Common myeloid progenitor, CD34-positive (primary cell): Measurements from ENCODE around the gene RAB17.
"Not testable (repeated sequence)": the region's sequence is repeated elsewhere in the genome, so short reads cannot be mapped to it uniquely, and the experiment has no call there.

ENCODE experiments used
- CTCF ChIA-PET: fragments of 350-600 bp; sonication (Branson Sonifier 250); formaldehyde crosslinking; loops from one replicate; lab custom pipeline; 2021; ENCODE audit warnings: antibody characterized with exemption; lab: Charles Lee
- POLR2A ChIA-PET: fragments of 350-600 bp; sonication (Branson Sonifier 250); formaldehyde crosslinking; loops from one replicate; lab custom pipeline; 2021; ENCODE audit warnings: antibody characterized with exemption; lab: Charles Lee
- DNase-seq, 3 donors: peaks; one replicate each; pipeline versions ENCODE4 v3.0.0 to v3.0.0-alpha.2; 2013
- H3K27ac ChIP-seq, 2 experiments: 1 replicate in 1 of 2; 2 replicates in 1 of 2; pipeline ENCODE4 v1.7.0; 2013; ENCODE audit warnings: inconsistent platforms in 2 of 2, low read length in 2 of 2, mild to moderate bottlenecking in 2 of 2, low read depth in 1 of 2, moderate library complexity in 1 of 2; ENCODE audit not compliant: severe bottlenecking in 2 of 2, insufficient read depth in 1 of 2, poor library complexity in 1 of 2
- H3K27me3 ChIP-seq, 5 experiments: replicated peaks in 2 of 5; 1 replicate in 3 of 5; 2 replicates in 2 of 5; pipeline versions ENCODE4 v1.6.1 to v1.7.0; 2013; ENCODE audit warnings: low read length in 4 of 5, mild to moderate bottlenecking in 2 of 5, moderate library complexity in 2 of 5, inconsistent platforms in 1 of 5; ENCODE audit not compliant: insufficient read depth in 5 of 5, control insufficient read depth in 4 of 5
- H3K36me3 ChIP-seq, 4 experiments: 1 replicate in 2 of 4; 2 replicates in 2 of 4; pipeline versions ENCODE4 v1.6.1 to v1.7.0; 2013; ENCODE audit warnings: low read length in 3 of 4, control low read depth in 1 of 4, mild to moderate bottlenecking in 1 of 4; ENCODE audit not compliant: control insufficient read depth in 4 of 4, insufficient read depth in 4 of 4
- H3K4me1 ChIP-seq, 4 experiments: 1 replicate in 3 of 4; 2 replicates in 1 of 4; pipeline versions ENCODE4 v1.6.1 to v1.7.1; 2013; ENCODE audit warnings: low read length in 3 of 4, mild to moderate bottlenecking in 3 of 4, control low read depth in 1 of 4, inconsistent platforms in 1 of 4, moderate library complexity in 1 of 4; ENCODE audit not compliant: control insufficient read depth in 4 of 4, insufficient read depth in 4 of 4; ENCODE audit errors: control extremely low read depth in 1 of 4
- H3K4me3 ChIP-seq, 7 experiments: 1 replicate in 4 of 7; 2 replicates in 3 of 7; pipeline versions ENCODE4 v1.5.1 to v1.7.0; 2013; ENCODE audit warnings: mild to moderate bottlenecking in 7 of 7, low read length in 6 of 7, moderate library complexity in 6 of 7, inconsistent platforms in 2 of 7, low read depth in 2 of 7, control low read depth in 1 of 7; ENCODE audit not compliant: insufficient read depth in 4 of 7, control insufficient read depth in 1 of 7; ENCODE audit errors: extremely low read depth in 1 of 7
- H3K9me3 ChIP-seq, 5 experiments: 1 replicate in 4 of 5; 2 replicates in 1 of 5; pipeline versions ENCODE4 v1.6.1 to v1.7.1; 2013; ENCODE audit warnings: low read length in 4 of 5, mild to moderate bottlenecking in 2 of 5, inconsistent platforms in 1 of 5, low read depth in 1 of 5, moderate library complexity in 1 of 5; ENCODE audit not compliant: control insufficient read depth in 4 of 5, insufficient read depth in 2 of 5; ENCODE audit errors: control extremely low read depth in 1 of 5
- WGBS: methylation state at CpG from one replicate; pipeline ENCODE4 v1.1.5; 2013; ENCODE audit not compliant: insufficient coverage; 5-methylcytosine and 5-hydroxymethylcytosine counted together

RAB17 gene

DNA sequence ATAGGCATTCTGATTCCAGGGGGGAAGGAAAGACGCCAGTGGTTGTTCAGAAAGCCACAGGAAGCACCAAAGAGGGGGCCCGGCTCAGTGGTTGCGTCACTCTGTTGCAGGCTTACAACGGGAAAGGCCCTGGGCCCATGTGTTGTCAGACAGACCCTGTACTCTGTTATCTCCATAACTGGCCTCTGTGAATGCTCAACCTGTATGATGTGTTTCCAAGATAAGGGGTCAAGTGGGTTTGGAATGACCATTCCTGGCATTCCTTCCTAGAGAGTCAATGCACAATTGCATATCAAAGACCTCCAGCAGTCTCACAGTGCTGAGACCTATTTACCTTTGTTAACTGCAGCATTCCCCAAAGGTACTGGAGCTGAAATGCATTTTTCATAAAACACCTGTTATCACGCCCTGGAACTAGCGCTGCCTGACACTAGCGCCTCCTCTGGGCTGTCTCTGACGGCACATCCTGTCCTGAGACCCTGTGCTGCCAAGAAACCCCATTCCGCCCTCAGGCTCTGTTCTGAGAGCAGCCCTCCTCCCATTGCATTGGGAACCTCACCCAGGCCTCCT is 23.7 kb upstream of the RAB17 start:
- Histone ChIP-seq H3K4me3 (peak overlapping the region in 2 of 7 experiments; percentile 5 to 14), H3K27me3 (no peaks in the 10 kb centered on the region), H3K27ac (no peak overlapping the region), H3K4me1 (peaks cover 31 to 58% (median 52%) of the 10 kb centered on the region in 4 experiments), H3K36me3 (no peaks in the 10 kb centered on the region), H3K9me3 (no peaks in the 10 kb centered on the region)
- ChIA-PET POLR2A (interaction anchor here (1.5 kb wide), 1 partner anchor 11 kb away, joined by 3 read pairs; no protein-coding TSS in a partner anchor), CTCF (interaction anchor here (0.6 to 5.5 kb wide), 9 partner anchors 8 to 144 kb away, joined by 3 to 26 read pairs (median 3); no protein-coding TSS in a partner anchor)
- DNase-seq = peak; percentile 79 to 89 (median 87)
- 38% methylated on average over 9 of the region's 9 CpGs for WGBS

DNA sequence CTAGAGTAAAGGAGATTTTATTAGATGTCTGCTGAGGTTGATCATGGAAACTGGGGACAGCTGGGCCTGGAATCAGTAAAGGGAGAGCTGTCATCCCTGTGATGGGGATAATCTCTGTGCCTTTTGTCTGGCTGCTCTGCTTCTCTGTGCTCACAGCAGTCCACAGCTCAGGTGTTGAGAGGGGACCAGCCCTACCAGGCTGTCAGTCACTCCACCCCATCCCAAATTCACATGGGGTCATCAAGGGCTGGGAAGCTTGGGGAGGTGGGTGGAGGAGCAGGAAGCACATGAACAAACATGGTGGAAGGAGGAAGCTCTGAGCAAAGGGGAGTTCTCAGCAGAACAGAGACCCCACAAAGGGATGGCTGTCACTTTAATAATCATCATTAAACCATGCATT is 23.1 kb upstream of the RAB17 start:
- ChIA-PET POLR2A (interaction anchor here (1.5 kb wide), 1 partner anchor 10 kb away, joined by 3 read pairs; no protein-coding TSS in a partner anchor), CTCF (interaction anchor here (1.2 to 5.5 kb wide), 4 partner anchors 9 to 59 kb away, joined by 3 to 26 read pairs (median 5); no protein-coding TSS in a partner anchor)
- H3K36me3 ChIP-seq = no peaks in the 10 kb centered on the region

DNA sequence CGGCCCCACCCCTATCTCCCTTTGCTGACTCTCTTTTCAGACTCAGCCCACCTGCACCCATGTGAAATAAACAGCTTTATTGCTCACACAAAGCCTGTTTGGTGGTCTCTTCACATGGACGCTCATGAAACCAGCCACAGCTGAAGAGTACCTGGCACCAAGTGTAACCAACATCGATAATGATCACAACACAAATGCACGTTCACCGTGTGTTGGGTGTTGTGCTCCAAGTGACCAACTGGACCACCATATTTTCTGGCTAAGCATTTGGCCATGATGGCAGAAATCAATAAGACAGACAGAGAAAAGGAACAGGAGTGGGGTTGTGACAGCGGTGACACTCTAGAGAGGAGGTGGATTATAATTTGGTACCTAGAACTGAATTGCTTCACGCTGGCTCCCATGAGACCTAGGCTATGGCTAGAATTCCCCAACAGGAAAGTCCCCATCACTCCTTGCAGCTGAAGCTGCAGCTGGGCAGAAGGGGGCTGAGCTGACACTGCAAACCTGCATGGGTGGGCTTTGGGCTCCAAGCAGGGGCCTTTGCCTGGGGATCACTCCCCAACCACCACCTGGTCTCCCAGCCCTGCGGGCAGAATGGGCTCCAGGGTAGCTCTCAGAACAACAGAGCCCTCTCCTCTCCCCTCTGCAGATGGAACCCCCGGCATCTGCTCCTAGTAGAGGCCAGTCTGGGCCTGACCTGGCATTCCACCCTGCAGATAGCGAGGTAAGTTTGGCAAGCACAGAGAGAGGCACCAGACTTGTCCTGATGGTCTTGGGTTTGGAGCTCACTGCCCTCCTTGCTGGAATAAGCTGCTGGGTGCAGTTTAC is 22.2 kb upstream of the RAB17 start:
- no peaks in the 10 kb centered on the region for H3K9me3 ChIP-seq
- H3K36me3 ChIP-seq = no peaks in the 10 kb centered on the region
- ChIA-PET CTCF (interaction anchor here (0.5 to 5.5 kb wide), 4 partner anchors 9 to 1160 kb away, joined by 3 to 26 read pairs (median 5); no protein-coding TSS in a partner anchor), POLR2A (no interaction called here)
- H3K27ac ChIP-seq = no peak overlapping the region
- H3K27me3 ChIP-seq = no peaks in the 10 kb centered on the region
- H3K4me1 ChIP-seq = peaks cover 31 to 51% (median 48%) of the 10 kb centered on the region in 4 experiments
- no peak for DNase-seq
- 96% methylated on average over 5 of the region's 10 CpGs for WGBS
- no peak overlapping the region for H3K4me3 ChIP-seq

More for the DNA sequence above, 23.1 kb upstream of the RAB17 start:
- Histone ChIP-seq H3K4me3 (peak overlapping the region in 1 of 7 experiments; percentile 2), H3K4me1 (peaks cover 31 to 58% (median 52%) of the 10 kb centered on the region in 4 experiments), H3K9me3 (no peaks in the 10 kb centered on the region), H3K27me3 (no peaks in the 10 kb centered on the region), H3K27ac (no peak overlapping the region)
- no peak for DNase-seq

DNA sequence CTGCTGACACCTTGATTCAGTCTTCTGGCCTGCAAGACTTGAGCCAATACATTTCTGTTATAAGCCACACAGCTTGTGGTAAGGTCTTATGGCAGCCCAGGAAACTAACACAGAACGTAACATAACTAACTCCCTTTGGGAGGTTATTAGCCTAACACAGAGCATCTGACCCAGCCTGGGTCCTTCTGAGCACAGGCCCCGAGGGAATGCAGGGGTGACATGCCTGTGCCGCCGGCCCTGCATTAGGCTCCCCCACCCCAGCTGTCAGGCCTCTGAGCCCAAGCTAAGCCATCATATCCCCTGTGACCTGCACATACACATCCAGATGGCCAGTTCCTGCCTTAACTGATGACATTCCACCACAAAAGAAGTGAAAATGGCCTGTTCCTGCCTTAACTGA is 16.0 kb upstream of the RAB17 start:
- H3K4me3 ChIP-seq, H3K36me3 ChIP-seq, H3K27me3 ChIP-seq, DNase-seq, H3K9me3 ChIP-seq, POLR2A ChIA-PET, H3K27ac ChIP-seq: not testable (repeated sequence)
- CTCF ChIA-PET = interaction anchor here (0.6 to 5.8 kb wide), 8 partner anchors 8 to 1282 kb away, joined by 3 to 27 read pairs (median 3); no protein-coding TSS in a partner anchor
- peaks cover 6 to 29% (median 29%) of the 10 kb centered on the region in 4 experiments for H3K4me1 ChIP-seq
- WGBS = 100% methylated on average over 1 of the region's 4 CpGs

DNA sequence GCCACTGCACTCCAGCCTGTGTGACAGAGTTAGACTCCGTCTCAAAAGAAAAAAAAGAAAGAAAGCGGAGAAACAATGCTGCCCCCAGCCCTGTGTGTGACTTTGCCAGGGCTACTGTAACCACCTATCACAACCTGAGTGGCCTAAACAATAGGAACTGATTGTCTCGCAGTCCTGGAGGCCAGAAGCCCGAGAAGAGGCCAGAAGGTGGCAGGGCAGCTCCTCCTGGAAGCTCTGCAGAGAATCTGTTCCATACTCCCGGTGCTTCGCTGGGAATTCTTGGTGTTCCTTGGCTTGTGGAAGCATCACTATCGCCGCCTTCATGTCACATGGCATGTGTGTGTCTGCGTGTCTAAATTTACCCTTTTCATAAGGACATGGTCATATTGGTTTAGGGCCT is 14.4 kb upstream of the RAB17 start:
- DNase-seq = no peak
- H3K4me1 ChIP-seq = peaks cover 6 to 29% (median 29%) of the 10 kb centered on the region in 4 experiments
- H3K36me3 ChIP-seq = no peaks in the 10 kb centered on the region
- H3K27me3 ChIP-seq = no peaks in the 10 kb centered on the region
- CTCF ChIA-PET = interaction anchor here (0.7 to 5.8 kb wide), 11 partner anchors 9 to 142 kb away, joined by 3 to 27 read pairs (median 6); no protein-coding TSS in a partner anchor
- H3K4me3 ChIP-seq = no peak overlapping the region
- POLR2A ChIA-PET = no interaction called here
- 89% methylated on average over 8 of the region's 9 CpGs for WGBS
- no peak overlapping the region for H3K27ac ChIP-seq
- no peaks in the 10 kb centered on the region for H3K9me3 ChIP-seq

DNA sequence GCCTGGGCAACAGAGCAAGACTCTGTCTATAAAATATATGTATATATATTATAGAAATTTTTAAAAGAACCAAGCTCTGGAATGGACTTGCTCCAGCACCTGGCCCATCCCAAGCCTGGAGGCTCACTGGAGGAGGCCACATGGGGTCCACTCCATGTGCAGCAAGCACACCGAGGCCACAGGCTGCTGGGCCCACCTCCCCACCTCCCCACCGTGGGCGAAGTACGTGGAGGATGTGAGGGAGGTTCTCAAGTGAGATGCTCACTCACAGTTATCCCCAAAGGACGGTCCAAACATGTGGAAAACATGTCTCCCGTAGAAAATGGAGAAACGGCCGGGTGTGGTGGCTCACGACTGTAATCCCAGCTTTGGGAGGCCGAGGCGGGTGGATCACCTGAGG is 13.9 kb upstream of the RAB17 start:
- 87% methylated on average over 5 of the region's 11 CpGs for WGBS
- ChIA-PET CTCF (interaction anchor here (0.7 to 5.8 kb wide), 15 partner anchors 10 to 143 kb away, joined by 3 to 27 read pairs (median 5); no protein-coding TSS in a partner anchor), POLR2A (interaction anchor here (0.7 to 1.7 kb wide), 6 partner anchors 10 to 70 kb away, joined by 3 to 10 read pairs (median 4); no protein-coding TSS in a partner anchor)
- Histone ChIP-seq H3K4me3 (no peak overlapping the region), H3K36me3 (no peaks in the 10 kb centered on the region), H3K4me1 (peaks cover 6 to 29% (median 29%) of the 10 kb centered on the region in 4 experiments), H3K27me3 (no peaks in the 10 kb centered on the region), H3K27ac (no peak overlapping the region), H3K9me3 (no peaks in the 10 kb centered on the region)
- no peak for DNase-seq
